HEK293 (cell line): ENCODE results near the gene ETV6.

Source experiments
- REPIN1 ChIP-seq: fragments of 450-650 bp; formaldehyde crosslinking; IDR thresholded peaks from 2 replicates; pipeline ENCODE4 v1.5.1; 2017; ENCODE audit warnings: missing biosample characterization, missing genetic modification characterization, low read depth
- ZBTB1 ChIP-seq: fragments of 450-650 bp; formaldehyde crosslinking; IDR thresholded peaks from 2 replicates; pipeline ENCODE4 v1.5.1; 2016; ENCODE audit warnings: missing biosample characterization, missing genetic modification characterization
- ZNF10 ChIP-seq: fragments of 450-650 bp; formaldehyde crosslinking; IDR thresholded peaks from 2 replicates; pipeline ENCODE4 v1.5.1; 2017; ENCODE audit warnings: missing biosample characterization, missing genetic modification characterization
- ZNF239 ChIP-seq: fragments of 450-650 bp; formaldehyde crosslinking; IDR thresholded peaks from 2 replicates; pipeline ENCODE4 v1.5.1; 2016; ENCODE audit warnings: missing biosample characterization, missing genetic modification characterization
- ZNF292 ChIP-seq: fragments of 450-650 bp; formaldehyde crosslinking; IDR thresholded peaks from 2 replicates; pipeline ENCODE4 v1.5.1; 2016; ENCODE audit warnings: low read depth, missing biosample characterization, missing genetic modification characterization, borderline replicate concordance
- ZNF37A ChIP-seq: fragments of 450-650 bp; IDR thresholded peaks from 2 replicates; pipeline ENCODE4 v1.5.1; 2018; ENCODE audit warnings: missing biosample characterization, missing genetic modification characterization
- ZNF561 ChIP-seq: fragments of 450-650 bp; IDR thresholded peaks from 2 replicates; pipeline ENCODE4 v1.5.1; 2018; ENCODE audit warnings: missing biosample characterization, missing genetic modification characterization, borderline replicate concordance
- TF ChIP-seq, protein P1 (sequence below): fragments of 450-650 bp; formaldehyde crosslinking; IDR thresholded peaks from 2 replicates; pipeline ENCODE4 v1.5.1; 2016; ENCODE audit warnings: missing biosample characterization, missing genetic modification characterization
- TF ChIP-seq, protein P2 (sequence below): fragments of 450-650 bp; IDR thresholded peaks from 2 replicates; pipeline ENCODE4 v1.5.1; 2018; ENCODE audit warnings: missing biosample characterization, mild to moderate bottlenecking, missing genetic modification characterization
- TF ChIP-seq, protein P3 (sequence below): sonication (generic); formaldehyde crosslinking; IDR thresholded peaks from 2 replicates; pipeline ENCODE4 v1.8.1; 2022; ENCODE audit warnings: mild to moderate bottlenecking, moderate library complexity, missing genetic modification reagents
- TF ChIP-seq, protein P4 (sequence below): fragments of 450-650 bp; formaldehyde crosslinking; IDR thresholded peaks from 2 replicates; pipeline ENCODE4 v1.5.1; 2016; ENCODE audit warnings: missing biosample characterization, missing genetic modification characterization, low read depth
- TF ChIP-seq, protein P5 (sequence below): fragments of 450-650 bp; formaldehyde crosslinking; IDR thresholded peaks from 2 replicates; pipeline ENCODE4 v1.5.1; 2017; ENCODE audit warnings: missing biosample characterization, missing genetic modification characterization
- TF ChIP-seq, protein P6 (sequence below): fragments of 450-650 bp; formaldehyde crosslinking; IDR thresholded peaks from 2 replicates; pipeline ENCODE4 v1.5.1; 2017; ENCODE audit warnings: missing biosample characterization, missing genetic modification characterization

DNA sequence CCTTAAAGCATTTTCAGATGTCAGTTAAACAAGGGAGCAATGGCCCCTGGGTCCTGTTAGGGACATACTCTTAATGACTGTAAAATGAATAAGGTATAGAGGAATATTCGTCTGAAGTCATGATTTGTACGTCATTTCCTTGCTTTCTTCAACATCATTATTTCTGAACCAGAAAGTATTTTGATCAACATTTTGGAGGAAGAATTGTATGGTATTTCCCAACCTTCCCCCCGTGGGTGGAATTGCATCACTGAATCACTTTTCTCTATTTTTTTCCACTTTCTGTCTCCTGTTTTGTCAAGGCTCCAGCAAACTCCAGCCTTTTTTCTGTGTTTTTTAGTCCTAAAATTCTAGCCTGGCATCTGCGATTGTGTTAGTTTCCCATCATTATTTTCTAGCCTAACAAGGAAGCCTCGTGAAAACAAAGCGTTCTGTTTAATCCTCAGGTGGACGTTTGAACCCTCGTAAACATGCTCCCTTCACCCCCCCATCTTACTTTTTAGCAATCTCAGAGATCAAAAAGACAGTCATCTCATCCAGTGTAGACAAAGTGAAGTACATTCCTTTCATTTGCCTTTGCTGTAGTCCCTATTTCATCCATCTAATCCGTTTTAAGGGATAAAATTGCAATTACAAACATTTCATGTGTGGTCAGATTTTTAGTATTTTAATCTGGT, 62.3 kb downstream of the ETV6 start:
- TF ChIP-seq, protein P1, sequence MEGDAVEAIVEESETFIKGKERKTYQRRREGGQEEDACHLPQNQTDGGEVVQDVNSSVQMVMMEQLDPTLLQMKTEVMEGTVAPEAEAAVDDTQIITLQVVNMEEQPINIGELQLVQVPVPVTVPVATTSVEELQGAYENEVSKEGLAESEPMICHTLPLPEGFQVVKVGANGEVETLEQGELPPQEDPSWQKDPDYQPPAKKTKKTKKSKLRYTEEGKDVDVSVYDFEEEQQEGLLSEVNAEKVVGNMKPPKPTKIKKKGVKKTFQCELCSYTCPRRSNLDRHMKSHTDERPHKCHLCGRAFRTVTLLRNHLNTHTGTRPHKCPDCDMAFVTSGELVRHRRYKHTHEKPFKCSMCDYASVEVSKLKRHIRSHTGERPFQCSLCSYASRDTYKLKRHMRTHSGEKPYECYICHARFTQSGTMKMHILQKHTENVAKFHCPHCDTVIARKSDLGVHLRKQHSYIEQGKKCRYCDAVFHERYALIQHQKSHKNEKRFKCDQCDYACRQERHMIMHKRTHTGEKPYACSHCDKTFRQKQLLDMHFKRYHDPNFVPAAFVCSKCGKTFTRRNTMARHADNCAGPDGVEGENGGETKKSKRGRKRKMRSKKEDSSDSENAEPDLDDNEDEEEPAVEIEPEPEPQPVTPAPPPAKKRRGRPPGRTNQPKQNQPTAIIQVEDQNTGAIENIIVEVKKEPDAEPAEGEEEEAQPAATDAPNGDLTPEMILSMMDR (tag by site-specific recombination): no peak
- TF ChIP-seq ZBTB1 (tag by site-specific recombination): no peak
- TF ChIP-seq, protein P2, sequence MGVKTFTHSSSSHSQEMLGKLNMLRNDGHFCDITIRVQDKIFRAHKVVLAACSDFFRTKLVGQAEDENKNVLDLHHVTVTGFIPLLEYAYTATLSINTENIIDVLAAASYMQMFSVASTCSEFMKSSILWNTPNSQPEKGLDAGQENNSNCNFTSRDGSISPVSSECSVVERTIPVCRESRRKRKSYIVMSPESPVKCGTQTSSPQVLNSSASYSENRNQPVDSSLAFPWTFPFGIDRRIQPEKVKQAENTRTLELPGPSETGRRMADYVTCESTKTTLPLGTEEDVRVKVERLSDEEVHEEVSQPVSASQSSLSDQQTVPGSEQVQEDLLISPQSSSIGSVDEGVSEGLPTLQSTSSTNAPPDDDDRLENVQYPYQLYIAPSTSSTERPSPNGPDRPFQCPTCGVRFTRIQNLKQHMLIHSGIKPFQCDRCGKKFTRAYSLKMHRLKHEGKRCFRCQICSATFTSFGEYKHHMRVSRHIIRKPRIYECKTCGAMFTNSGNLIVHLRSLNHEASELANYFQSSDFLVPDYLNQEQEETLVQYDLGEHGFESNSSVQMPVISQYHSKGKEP (tag by site-specific recombination): no peak
- TF ChIP-seq, protein P3, sequence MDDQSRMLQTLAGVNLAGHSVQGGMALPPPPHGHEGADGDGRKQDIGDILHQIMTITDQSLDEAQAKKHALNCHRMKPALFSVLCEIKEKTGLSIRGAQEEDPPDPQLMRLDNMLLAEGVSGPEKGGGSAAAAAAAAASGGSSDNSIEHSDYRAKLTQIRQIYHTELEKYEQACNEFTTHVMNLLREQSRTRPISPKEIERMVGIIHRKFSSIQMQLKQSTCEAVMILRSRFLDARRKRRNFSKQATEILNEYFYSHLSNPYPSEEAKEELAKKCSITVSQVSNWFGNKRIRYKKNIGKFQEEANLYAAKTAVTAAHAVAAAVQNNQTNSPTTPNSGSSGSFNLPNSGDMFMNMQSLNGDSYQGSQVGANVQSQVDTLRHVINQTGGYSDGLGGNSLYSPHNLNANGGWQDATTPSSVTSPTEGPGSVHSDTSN (CRISPR knock-in tag): no peak
- TF ChIP-seq ZNF561: no peak
- TF ChIP-seq, protein P4, sequence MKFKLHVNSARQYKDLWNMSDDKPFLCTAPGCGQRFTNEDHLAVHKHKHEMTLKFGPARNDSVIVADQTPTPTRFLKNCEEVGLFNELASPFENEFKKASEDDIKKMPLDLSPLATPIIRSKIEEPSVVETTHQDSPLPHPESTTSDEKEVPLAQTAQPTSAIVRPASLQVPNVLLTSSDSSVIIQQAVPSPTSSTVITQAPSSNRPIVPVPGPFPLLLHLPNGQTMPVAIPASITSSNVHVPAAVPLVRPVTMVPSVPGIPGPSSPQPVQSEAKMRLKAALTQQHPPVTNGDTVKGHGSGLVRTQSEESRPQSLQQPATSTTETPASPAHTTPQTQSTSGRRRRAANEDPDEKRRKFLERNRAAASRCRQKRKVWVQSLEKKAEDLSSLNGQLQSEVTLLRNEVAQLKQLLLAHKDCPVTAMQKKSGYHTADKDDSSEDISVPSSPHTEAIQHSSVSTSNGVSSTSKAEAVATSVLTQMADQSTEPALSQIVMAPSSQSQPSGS: no peak
- no peak for TF ChIP-seq ZNF10 (tag by site-specific recombination)
- TF ChIP-seq ZNF239: no peak
- TF ChIP-seq ZNF292 (tag by site-specific recombination): no peak
- no peak for TF ChIP-seq ZNF37A (tag by site-specific recombination)
- TF ChIP-seq, protein P5, sequence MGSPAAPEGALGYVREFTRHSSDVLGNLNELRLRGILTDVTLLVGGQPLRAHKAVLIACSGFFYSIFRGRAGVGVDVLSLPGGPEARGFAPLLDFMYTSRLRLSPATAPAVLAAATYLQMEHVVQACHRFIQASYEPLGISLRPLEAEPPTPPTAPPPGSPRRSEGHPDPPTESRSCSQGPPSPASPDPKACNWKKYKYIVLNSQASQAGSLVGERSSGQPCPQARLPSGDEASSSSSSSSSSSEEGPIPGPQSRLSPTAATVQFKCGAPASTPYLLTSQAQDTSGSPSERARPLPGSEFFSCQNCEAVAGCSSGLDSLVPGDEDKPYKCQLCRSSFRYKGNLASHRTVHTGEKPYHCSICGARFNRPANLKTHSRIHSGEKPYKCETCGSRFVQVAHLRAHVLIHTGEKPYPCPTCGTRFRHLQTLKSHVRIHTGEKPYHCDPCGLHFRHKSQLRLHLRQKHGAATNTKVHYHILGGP (tag by site-specific recombination): no peak
- TF ChIP-seq REPIN1: no peak
- TF ChIP-seq, protein P6, sequence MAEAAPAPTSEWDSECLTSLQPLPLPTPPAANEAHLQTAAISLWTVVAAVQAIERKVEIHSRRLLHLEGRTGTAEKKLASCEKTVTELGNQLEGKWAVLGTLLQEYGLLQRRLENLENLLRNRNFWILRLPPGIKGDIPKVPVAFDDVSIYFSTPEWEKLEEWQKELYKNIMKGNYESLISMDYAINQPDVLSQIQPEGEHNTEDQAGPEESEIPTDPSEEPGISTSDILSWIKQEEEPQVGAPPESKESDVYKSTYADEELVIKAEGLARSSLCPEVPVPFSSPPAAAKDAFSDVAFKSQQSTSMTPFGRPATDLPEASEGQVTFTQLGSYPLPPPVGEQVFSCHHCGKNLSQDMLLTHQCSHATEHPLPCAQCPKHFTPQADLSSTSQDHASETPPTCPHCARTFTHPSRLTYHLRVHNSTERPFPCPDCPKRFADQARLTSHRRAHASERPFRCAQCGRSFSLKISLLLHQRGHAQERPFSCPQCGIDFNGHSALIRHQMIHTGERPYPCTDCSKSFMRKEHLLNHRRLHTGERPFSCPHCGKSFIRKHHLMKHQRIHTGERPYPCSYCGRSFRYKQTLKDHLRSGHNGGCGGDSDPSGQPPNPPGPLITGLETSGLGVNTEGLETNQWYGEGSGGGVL (tag by site-specific recombination): no peak
